IgD-negative memory B cell (primary cell): Measurements from ENCODE around the gene KANK3. TPM values are rescaled to one million over a fixed set of nuclear protein-coding genes. Genes with fewer than 3 reads are reported as not detected.
"Not testable (repeated sequence)": the region's sequence is repeated elsewhere in the genome, so short reads cannot be mapped to it uniquely, and the experiment has no call there.

Experiments used
- H3K27ac Mint-ChIP-seq, 3 donors: one replicate each; pipeline ENCODE4 v1.8.0; 2020 to 2022; ENCODE audit warnings: mild to moderate bottlenecking in 3 of 3, mixed read lengths in 3 of 3, moderate library complexity in 1 of 3
- H3K27me3 Mint-ChIP-seq: one replicate; pipeline ENCODE4 v1.8.0; 2021; ENCODE audit warnings: mixed read lengths
- H3K36me3 Mint-ChIP-seq: one replicate; pipeline ENCODE4 v1.8.0; 2020; ENCODE audit warnings: mild to moderate bottlenecking, mixed read lengths
- H3K4me1 Mint-ChIP-seq, 3 donors: one replicate each; pipeline ENCODE4 v1.8.0; 2020 to 2022; ENCODE audit warnings: mixed read lengths in 3 of 3, mild to moderate bottlenecking in 1 of 3
- H3K4me3 Mint-ChIP-seq, 4 donors: one replicate each; pipeline ENCODE4 v1.8.0; 2020 to 2022; ENCODE audit warnings: mild to moderate bottlenecking in 4 of 4, mixed read lengths in 4 of 4, moderate library complexity in 3 of 4
- H3K9me3 Mint-ChIP-seq, 3 donors: one replicate each; pipeline ENCODE4 v1.8.0; 2020 to 2021; ENCODE audit warnings: mixed read lengths in 3 of 3, mild to moderate bottlenecking in 1 of 3
- polyA plus RNA-seq: library from polyadenylated mRNA; unstranded; fragments of 300-500 nt; fragmentation: Illumina TruSeq; gene quantifications from one replicate; pipeline ENCODE4 v1.2.3, GENCODE V29; 2021

Gene KANK3
- polyA plus RNA-seq, 1 donor from 2014 or later = not detected

DNA sequence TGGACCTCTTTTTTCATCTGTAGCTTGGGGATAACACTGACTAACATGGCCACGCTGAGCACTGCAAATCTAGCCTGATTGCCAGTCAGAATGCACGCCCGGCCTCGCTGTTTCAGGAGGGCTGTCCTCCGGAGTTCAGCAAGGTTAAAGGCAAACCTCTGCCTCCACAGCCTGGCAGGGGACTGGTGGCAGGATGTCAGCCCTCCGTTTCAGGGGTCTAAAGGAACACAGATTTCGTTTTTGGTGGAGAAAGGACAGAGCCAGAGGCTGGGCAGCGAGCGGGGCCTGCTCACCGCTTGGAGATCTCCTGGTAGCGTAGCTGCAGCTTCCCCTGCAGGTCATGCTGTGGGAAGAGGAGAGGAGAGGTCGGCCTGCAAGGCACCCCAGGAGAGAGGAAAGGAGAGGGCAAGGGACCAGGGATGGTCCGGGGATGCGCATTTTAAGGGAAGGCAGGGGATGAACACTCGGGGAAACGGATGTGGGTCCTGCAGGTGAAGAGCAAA, 22.4 kb downstream of the KANK3 start:
- Mint-ChIP-seq H3K9me3 (no peaks in the 10 kb centered on the region), H3K27me3 (no peaks in the 10 kb centered on the region), H3K36me3 (peaks cover 1% of the 10 kb centered on the region)

DNA sequence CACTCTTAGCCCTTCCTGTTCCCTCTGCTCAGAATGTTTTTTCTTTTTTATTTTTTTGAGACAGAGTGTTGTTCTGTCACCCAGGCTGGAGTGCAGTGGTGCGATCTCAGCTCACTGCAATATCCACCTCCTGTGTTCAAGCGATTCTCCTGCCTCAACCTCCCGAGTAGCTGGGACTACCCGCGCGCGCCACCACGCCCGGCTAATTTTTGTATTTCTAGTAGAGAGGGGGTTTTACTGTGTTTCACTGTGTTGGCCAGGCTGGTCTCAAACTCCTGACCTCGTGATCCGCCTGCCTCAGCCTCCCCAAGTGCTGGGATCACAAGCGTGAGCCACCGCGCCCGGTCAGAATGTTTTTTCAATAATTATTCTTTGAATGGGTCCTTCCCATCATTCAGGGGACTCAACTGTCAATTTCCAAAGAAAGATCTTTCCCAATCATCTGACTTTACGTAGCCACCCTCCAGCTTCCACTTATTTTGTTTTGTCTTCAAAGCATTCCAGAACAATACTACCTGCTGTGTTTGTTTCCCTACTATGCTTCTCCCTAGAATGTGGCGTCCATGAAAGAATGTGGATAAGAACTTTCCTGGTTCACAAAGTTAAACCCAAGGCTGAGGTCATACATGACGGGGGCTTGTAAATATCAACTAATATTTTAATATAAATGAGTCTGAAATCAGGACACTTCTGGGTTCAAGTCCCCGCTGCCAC, 23.1 kb downstream of the KANK3 start:
- H3K27me3 Mint-ChIP-seq = no peaks in the 10 kb centered on the region
- H3K36me3 Mint-ChIP-seq = peaks cover 1% of the 10 kb centered on the region
- no peaks in the 10 kb centered on the region for H3K9me3 Mint-ChIP-seq
- H3K27ac Mint-ChIP-seq = peak overlapping the region; percentile 97 to 98 (median 98)
- peak overlapping the region; percentile 95 to 99 (median 98) for H3K4me3 Mint-ChIP-seq
- peaks cover 13 to 20% (median 16%) of the 10 kb centered on the region in 3 donors for H3K4me1 Mint-ChIP-seq

More for the DNA sequence above, 22.4 kb downstream of the KANK3 start:
- H3K27ac Mint-ChIP-seq = peak overlapping the region; percentile 97 to 98 (median 98)
- H3K4me3 Mint-ChIP-seq = peak overlapping the region; percentile 95 to 99 (median 98)
- peaks cover 15 to 20% (median 16%) of the 10 kb centered on the region in 3 donors for H3K4me1 Mint-ChIP-seq

DNA sequence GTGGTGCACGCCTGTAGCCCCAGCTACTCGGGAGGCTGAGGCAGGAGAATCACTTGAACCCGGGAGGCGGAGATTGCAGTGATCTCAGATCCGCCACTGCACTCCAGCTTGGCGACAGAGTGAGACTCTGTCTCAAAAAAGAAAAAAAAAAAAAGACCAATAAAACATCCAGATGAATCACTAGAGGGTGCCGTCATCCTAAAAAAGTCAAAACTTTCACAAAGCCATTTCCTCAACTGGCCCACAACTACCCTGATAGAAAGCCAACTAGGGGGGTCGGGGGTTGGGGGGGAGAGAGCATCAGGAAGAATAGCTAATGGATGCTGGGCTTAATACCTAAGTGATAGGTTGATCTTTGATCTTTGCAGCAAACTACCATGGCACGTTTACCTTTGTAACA, 24.2 kb downstream of the KANK3 start:
- peak overlapping the region in 1 of 4 donors; percentile 67 for H3K4me3 Mint-ChIP-seq
- peaks cover 13 to 20% (median 16%) of the 10 kb centered on the region in 3 donors for H3K4me1 Mint-ChIP-seq
- peak overlapping the region in 2 of 3 donors; percentile 16 to 25 for H3K27ac Mint-ChIP-seq
- H3K36me3 Mint-ChIP-seq, H3K9me3 Mint-ChIP-seq, H3K27me3 Mint-ChIP-seq: not testable (repeated sequence)

DNA sequence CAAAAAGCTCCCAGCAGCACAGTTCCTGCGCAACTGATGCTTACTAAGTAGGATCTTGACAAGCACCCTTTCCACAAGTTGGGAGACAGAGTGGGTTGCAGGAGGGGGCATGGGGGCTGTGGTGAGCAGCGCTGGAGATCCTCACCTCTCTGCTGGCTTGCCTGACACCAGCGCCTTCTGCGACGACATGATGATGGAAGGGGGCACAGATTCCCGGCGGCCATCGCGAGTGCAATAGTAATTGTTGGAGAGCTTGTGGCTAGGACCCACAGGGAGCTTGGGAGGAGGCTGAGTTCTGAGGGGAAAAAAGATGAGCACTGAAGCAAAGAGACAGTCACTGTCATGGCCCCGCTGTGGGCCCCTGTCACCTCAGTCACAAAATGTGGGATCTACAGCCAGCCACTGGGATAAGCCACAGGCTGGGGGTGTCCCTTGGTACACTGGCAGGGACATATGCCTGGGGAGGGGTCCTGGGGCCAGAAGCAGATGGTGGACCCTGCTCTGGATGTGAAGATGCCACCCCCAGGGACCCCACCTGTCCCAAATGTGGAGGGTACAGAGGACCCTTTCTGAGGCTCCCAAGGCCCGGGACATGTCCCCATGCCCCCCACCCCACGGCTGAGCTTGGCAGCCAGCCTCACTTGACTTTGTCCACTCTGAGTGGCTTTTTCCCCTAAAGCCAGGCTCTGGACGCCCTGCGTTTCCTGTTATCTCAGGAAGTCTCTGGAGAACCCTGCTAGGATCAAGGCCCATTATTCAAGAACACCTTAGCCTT, 26.5 kb downstream of the KANK3 start:
- Mint-ChIP-seq H3K36me3 (peaks cover 4% of the 10 kb centered on the region), H3K4me1 (peaks cover 8 to 15% (median 10%) of the 10 kb centered on the region in 3 donors), H3K27me3 (no peaks in the 10 kb centered on the region), H3K9me3 (no peaks in the 10 kb centered on the region), H3K4me3 (peak overlapping the region in 1 of 4 donors; percentile 65), H3K27ac (peak overlapping the region in 1 of 3 donors; percentile 27)

DNA sequence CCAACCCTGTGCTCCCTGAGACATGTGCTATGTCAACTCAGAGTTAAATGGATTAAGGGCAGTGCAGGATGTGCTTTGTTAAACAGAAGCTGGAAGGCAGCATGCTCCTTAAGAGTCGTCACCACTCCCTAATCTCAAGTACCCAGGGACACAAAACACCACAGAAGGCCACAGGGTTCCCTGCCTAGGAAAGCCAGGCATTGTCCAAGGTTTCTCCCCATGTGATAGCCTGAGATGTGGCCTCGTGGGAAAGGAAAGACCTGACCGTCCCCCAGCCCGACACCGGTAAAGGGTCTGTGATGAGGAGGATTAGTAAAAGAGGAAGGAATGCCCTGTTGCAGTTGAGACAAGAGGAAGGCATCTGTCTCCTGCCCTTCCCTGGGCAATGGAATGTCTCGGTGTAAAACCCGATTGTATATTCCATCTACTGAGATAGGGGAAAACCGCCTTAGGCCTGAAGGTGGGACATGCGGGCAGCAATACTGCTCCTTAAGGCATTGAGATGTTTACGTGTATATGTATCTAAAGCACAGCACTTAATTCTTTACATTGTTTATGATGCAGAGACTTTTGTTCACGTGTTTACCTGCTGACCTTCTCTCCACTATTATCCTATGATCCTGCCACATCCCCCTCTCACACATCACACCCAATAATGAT, 28.0 kb downstream of the KANK3 start:
- H3K9me3 Mint-ChIP-seq, H3K36me3 Mint-ChIP-seq, H3K27me3 Mint-ChIP-seq, H3K27ac Mint-ChIP-seq, H3K4me1 Mint-ChIP-seq: not testable (repeated sequence)
- H3K4me3 Mint-ChIP-seq = peak overlapping the region in 1 of 4 donors; percentile 57

DNA sequence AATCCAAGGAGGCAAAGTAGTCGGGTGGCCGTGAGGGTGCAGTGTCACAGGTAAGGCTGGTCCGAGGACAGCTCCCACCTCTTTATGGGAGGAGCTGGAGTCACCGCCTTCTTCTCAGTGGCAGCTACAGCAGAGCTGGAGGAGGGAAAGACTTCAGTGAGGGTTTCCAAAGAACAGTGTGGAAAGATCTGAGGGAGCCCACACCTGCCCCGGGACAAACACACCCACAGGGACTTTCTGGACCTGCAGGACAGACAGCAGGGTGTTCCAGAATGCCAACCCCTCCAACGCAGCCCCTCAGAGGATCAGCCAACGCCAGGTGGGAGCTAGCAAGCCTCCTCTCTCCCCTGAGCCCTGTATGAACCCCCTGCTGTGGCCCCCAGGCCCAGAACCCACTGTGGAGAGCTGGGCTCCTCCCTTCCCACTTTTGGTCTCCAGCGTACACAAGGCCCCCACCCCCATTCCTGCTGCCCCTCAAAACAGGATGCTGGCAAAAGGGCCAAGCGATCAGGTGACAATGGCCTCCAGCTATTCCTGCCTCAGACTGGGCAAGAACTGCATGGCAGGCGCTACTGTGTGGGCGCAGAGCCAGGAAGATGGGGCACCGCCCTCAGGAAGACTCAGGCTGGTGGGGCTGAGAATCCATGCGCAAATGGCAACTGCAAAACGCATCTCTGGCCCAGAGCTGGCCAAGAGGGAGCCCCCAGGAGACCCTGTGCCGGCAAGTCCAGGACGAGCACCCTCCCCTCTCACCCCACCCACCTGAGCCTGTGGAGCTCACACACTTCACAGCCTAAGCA, 31.4 kb downstream of the KANK3 start:
- H3K27ac Mint-ChIP-seq = no peak overlapping the region
- no peaks in the 10 kb centered on the region for H3K27me3 Mint-ChIP-seq
- H3K4me1 Mint-ChIP-seq = peaks cover 14 to 16% (median 15%) of the 10 kb centered on the region in 3 donors
- H3K4me3 Mint-ChIP-seq = no peak overlapping the region
- no peaks in the 10 kb centered on the region for H3K9me3 Mint-ChIP-seq
- H3K36me3 Mint-ChIP-seq = peaks cover 2% of the 10 kb centered on the region

DNA sequence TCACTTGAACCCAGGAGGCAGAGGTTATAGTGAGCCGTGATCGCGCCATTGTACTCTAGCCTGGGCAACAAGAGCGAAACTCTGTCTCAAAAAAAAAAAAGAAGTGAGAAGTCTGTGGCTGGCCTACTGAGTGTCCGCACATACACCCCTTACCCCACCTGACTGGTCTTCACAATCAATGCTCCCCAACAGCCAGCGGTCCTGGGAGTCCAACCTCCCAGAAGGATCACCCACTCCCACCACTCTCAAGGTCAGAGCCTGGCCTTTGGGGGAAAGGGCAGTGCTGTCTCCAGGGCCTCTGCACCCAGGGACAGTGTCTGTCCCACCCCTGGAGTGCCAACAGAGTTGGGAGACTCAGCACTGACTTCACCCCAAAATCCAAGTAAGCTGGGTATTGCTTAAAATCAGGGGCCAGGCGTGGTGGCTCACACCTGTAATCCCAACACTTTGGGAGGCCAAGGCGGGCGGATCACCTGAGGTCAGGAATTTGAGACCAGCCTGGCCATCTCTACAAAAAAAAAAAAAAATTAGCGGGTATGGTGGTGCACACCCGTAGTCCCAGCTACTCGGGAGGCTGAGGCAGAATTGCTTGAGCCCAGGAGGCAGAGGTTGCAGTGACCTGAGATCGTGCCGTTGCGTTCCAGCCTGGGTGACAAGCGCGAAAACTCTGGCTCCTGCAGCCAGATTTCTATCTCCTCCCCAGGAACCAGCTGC, 32.6 kb downstream of the KANK3 start:
- no peaks in the 10 kb centered on the region for H3K27me3 Mint-ChIP-seq
- H3K9me3 Mint-ChIP-seq = no peaks in the 10 kb centered on the region
- no peak overlapping the region for H3K27ac Mint-ChIP-seq
- peaks cover 2% of the 10 kb centered on the region for H3K36me3 Mint-ChIP-seq
- H3K4me1 Mint-ChIP-seq = peaks cover 15 to 24% (median 18%) of the 10 kb centered on the region in 3 donors
- H3K4me3 Mint-ChIP-seq = no peak overlapping the region

DNA sequence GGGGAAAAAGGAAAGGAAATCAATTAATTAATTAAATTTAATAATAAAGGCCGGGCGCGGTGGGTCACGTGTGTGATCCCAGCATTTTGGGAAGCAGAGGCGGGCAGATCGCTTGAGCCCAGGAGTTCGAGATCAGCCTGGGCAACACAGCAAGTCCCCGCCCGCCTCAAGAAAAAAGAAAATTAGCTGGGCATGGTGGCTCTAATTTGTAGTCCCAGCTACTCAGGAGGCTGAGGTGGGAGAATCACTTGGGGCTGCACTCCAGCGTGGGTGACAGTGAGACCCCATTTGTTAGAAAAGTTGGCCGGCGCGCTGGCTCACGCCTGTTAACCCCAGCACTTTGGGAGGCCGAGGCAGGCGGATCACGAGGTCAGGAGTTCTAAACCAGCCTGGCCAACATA, 34.2 kb downstream of the KANK3 start:
- H3K27me3 Mint-ChIP-seq = no peaks in the 10 kb centered on the region
- H3K4me1 Mint-ChIP-seq = peaks cover 15 to 24% (median 18%) of the 10 kb centered on the region in 3 donors
- peak overlapping the region in 2 of 3 donors; percentile 65 to 89 for H3K27ac Mint-ChIP-seq
- peak overlapping the region; percentile 86 to 98 (median 92) for H3K4me3 Mint-ChIP-seq
- no peaks in the 10 kb centered on the region for H3K9me3 Mint-ChIP-seq
- H3K36me3 Mint-ChIP-seq = no peaks in the 10 kb centered on the region

DNA sequence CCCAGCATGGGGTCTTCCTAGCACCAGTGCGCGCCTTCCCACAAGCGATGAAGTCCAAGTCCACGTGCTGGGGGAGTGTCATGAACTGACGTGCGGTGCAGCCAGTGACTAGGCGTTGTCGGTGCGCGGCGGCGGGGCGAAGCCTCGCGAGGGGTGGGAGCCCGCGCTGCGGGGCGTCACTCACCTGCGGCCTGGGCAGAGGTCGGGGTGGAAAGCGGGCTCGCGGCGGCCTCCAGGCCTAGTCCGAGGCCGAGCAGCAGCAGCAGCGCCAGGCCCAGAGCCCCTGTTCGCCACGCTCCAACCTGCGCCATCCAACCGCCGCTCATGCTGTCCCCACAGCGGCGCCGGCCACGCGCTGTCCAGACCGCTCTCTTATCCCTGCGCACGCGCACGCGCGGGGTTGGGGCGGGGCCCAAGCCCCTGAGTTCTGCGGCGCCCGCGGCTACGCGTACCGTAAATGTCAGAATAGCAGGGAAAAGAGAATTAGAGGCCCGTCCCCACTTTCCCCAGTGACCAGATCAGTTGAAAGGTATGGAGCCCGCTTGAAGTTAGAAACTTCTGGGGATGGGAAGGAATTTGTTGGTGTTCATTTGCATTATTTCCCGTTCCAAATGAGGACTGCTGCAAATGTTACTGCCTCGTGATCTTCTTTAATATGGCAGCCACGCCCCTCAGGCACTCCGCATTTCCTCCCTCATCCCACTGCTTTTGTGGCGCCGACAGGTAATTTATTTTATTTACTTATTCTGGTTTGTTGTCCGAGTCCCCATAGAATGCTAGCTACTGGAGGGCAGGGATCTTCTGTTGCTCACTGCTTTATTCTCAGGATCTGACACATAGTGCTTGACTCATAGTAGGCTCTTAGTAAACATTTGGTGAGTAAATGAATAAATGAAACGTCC, 34.8 kb downstream of the KANK3 start, which contains the start of gene CD320:
TSS of gene CD320 (minus strand) at position 394 of the 902 bp plus-strand sequence. CDS start at position 326, 68 bp downstream.
- Mint-ChIP-seq H3K27ac (peak within 1 kb of the TSS; percentile 65 to 89 (median 89)), H3K27me3 (no peaks in the 10 kb centered on the region), H3K4me3 (peak within 1 kb of the TSS; percentile 86 to 98 (median 92)), H3K4me1 (peaks cover 15 to 24% (median 18%) of the 10 kb centered on the region in 3 donors), H3K9me3 (no peaks in the 10 kb centered on the region), H3K36me3 (no peaks in the 10 kb centered on the region)

DNA sequence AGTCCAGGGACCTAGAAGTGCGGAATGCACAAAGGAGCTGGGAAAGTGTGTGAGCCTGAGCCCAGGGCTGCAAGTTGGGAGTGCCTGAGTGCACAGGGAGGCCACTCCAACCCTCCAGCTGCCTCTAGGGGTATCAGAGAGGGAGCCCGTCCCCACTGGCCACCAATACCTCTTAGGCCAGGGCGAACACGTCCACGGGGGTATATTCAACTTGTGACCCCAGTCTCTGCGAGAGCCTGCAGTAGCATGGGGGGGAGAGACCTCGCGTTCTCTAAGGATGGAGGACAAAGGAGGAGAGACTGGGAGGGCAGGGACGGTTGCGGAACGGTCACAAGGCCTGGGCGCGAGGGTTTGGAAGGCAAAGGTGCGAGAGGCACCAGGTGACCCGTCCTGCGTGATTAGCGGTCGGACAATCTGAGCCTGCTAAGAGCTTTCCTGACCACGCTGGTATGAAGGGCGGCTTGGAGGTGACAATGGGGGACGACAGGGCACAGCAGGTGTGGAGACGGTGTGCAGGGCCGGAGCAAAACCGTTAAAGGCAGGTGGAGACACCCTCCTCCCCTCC, 35.6 kb downstream of the KANK3 start:
- Mint-ChIP-seq H3K9me3 (no peaks in the 10 kb centered on the region), H3K27me3 (no peaks in the 10 kb centered on the region), H3K4me1 (peaks cover 15 to 24% (median 18%) of the 10 kb centered on the region in 3 donors), H3K27ac (peak overlapping the region in 2 of 3 donors; percentile 89), H3K36me3 (no peaks in the 10 kb centered on the region), H3K4me3 (peak overlapping the region; percentile 86 to 98 (median 92))

DNA sequence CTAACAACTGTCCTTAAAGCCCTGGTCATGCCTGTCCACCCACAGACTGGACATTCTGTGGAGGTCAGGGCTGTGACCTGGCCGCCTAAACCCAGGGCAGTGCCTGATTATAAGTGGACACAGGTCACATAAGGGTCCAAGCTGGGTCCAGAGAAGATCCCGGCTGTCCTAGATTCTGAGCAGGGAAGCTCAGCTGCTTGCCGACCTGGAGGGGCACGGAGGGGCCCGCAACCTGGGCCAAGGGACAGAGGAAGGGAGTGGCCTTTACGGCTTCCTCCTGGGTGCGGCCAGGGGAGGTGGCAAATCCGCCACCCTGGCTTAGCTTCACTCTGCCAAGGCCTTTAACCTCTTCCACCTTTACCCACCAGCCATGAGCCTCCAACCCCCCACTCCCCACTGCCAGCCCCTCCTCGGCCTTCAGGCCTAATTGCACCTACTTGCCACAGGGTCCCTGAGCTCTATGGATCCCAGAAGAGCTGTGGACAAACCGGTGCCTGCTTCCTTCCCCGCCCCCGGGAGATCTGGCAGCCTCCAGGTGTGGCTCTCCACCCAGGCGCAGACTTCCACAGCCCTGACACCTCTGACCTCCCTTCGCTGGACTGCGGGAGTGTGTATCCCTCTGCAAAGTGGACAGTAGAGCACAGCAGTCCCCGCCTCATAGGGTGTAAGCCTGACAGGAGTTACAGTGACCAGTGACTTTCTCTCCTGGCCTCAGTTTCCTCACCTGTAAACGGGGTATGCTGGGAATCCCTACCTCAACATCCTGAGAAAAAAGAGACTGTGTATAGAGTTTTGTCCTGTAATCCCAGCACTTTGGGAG, 36.6 kb downstream of the KANK3 start:
- Mint-ChIP-seq H3K27me3 (no peaks in the 10 kb centered on the region), H3K4me1 (peaks cover 15 to 24% (median 18%) of the 10 kb centered on the region in 3 donors), H3K4me3 (peak overlapping the region; percentile 86 to 98 (median 92)), H3K36me3 (peaks cover 2% of the 10 kb centered on the region), H3K27ac (peak overlapping the region; percentile 57 to 89 (median 85)), H3K9me3 (no peaks in the 10 kb centered on the region)

DNA sequence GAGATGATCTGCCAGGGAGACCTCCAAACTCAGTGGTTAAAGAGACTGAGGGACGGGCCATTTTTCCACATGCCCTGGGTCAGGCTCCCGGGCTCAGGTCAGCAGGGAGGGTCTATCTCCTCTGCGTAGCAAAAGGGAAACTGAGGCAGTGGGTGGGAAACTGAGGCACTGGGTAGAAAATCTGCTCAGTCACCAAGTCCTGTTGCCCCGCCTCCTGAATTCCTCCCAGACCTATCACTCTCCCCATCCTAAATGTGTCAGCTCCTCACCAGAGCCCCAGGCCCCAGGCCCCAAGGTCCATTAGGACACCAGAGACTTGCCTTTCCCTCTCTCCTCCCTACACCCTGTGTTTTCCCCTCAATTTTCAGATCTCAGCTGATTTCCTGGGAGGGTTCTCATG, 37.3 kb downstream of the KANK3 start:
- Mint-ChIP-seq H3K4me3 (peak overlapping the region in 2 of 4 donors; percentile 30 to 91), H3K9me3 (no peaks in the 10 kb centered on the region), H3K27me3 (no peaks in the 10 kb centered on the region), H3K36me3 (peaks cover 2% of the 10 kb centered on the region), H3K27ac (peak overlapping the region in 2 of 3 donors; percentile 57 to 85), H3K4me1 (peaks cover 15 to 24% (median 18%) of the 10 kb centered on the region in 3 donors)
